ENCODE data around the gene MARF1. TPM values are rescaled to one million over a fixed set of nuclear protein-coding genes. Genes with fewer than 3 reads are reported as not detected.

Gene MARF1
- total RNA-seq, 1 experiment from 2014 or later: 51.5 TPM

- Histone ChIP-seq H3K4me3 (ENCODE audit: low read depth in 2 of 2, low read length in 2 of 2) (no peak overlapping the region), H3K27ac (ENCODE audit: low read length) (peak overlapping the region; percentile 60), H3K36me3 (ENCODE audit: control insufficient read depth, insufficient read depth, low read length) (no peaks in the 10 kb centered on the region), H3K9me3 (ENCODE audit: control insufficient read depth, insufficient read depth, low read depth, low read length) (peaks cover 37% of the 10 kb centered on the region), H3K27me3 (ENCODE audit: control insufficient read depth, insufficient read depth, low read length) (no peaks in the 10 kb centered on the region), H3K4me1 (ENCODE audit: control insufficient read depth, insufficient read depth, low read length) (peaks cover 25% of the 10 kb centered on the region)
- TF ChIP-seq REST (IDR thresholded peaks at IDR 0.05; ENCODE audit: insufficient read depth in 1 of 2, low read depth in 2 of 2, low read length in 1 of 2) (no peak), POLR2AphosphoS5 (IDR thresholded peaks at IDR 0.05; ENCODE audit: low read depth, low read length) (no peak), SIN3A (IDR thresholded peaks at IDR 0.05; ENCODE audit: borderline replicate concordance, insufficient read depth, low read depth, low read length) (no peak), CTCF (IDR thresholded peaks at IDR 0.05) (no peak), TCF7L2 (IDR thresholded peaks at IDR 0.05; ENCODE audit: low read depth, low read length) (no peak)
- CTCF ChIA-PET: no interaction called here
- ATAC-seq (no peak), DNase-seq (ENCODE audit: low read depth, low spot score) (no peak)
- no TSS peak for BruUV-seq (replicated peaks)
- intact Hi-C loops (cut with micrococcal nuclease; ENCODE audit: unreplicated experiment) (no loop called here), in situ Hi-C loops (cut with HindIII; ENCODE audit: low pct_unique_long_range_greater_than_20kb, low sequenced_read_pairs) (no loop called here)
- POLR2A ChIA-PET: interaction anchor here (0.6 kb wide), 1 partner anchor 56 kb away, joined by 7 read pairs; the partner anchor contains the start of gene MARF1
Measured at GRCh38 chr16:15587152-15587825, 55.7 kb downstream of the MARF1 start.

GRCh38 chr16:15586716-15587115 is 56.2 kb downstream of the MARF1 start:
- in situ Hi-C loops (cut with HindIII; ENCODE audit: low pct_unique_long_range_greater_than_20kb, low sequenced_read_pairs) (no loop called here), intact Hi-C loops (cut with micrococcal nuclease; ENCODE audit: unreplicated experiment) (no loop called here)
- Histone ChIP-seq H3K9me3 (ENCODE audit: control insufficient read depth, insufficient read depth, low read depth, low read length) (peaks cover 37% of the 10 kb centered on the region), H3K27me3 (ENCODE audit: control insufficient read depth, insufficient read depth, low read length) (no peaks in the 10 kb centered on the region), H3K36me3 (ENCODE audit: control insufficient read depth, insufficient read depth, low read length) (no peaks in the 10 kb centered on the region), H3K4me1 (ENCODE audit: control insufficient read depth, insufficient read depth, low read length) (peaks cover 20% of the 10 kb centered on the region), H3K27ac (ENCODE audit: low read length) (peak overlapping the region; percentile 60), H3K4me3 (ENCODE audit: low read depth in 2 of 2, low read length in 2 of 2) (no peak overlapping the region)
- DNase-seq (ENCODE audit: low read depth, low spot score) (no peak), ATAC-seq (no peak)
- ChIA-PET POLR2A (interaction anchor here (0.6 kb wide), 1 partner anchor 56 kb away, joined by 7 read pairs; the partner anchor contains the start of gene MARF1), CTCF (no interaction called here)
- TF ChIP-seq REST (IDR thresholded peaks at IDR 0.05; ENCODE audit: insufficient read depth in 1 of 2, low read depth in 2 of 2, low read length in 1 of 2) (no peak), POLR2AphosphoS5 (IDR thresholded peaks at IDR 0.05; ENCODE audit: low read depth, low read length) (no peak), CTCF (IDR thresholded peaks at IDR 0.05) (no peak), SIN3A (IDR thresholded peaks at IDR 0.05; ENCODE audit: borderline replicate concordance, insufficient read depth, low read depth, low read length) (no peak), TCF7L2 (IDR thresholded peaks at IDR 0.05; ENCODE audit: low read depth, low read length) (no peak)
- no TSS peak for BruUV-seq (replicated peaks)
